Cortex of kidney (tissue), 1 donor: ENCODE measurements around the gene DNAJC1.
"Not testable (repeated sequence)": the region's sequence is repeated elsewhere in the genome, so short reads cannot be mapped to it uniquely, and the experiment has no call there.

Experiments
- DNase-seq: peaks from one replicate; lab custom pipeline; 2025; lab: John Stamatoyannopoulos, UW

The DNAJC1 gene

GRCh38 chr10:21726601-21727225 lies 276.8 kb downstream of the DNAJC1 start:
- DNase-seq = no peak

- DNase-seq = no peak
These were observed 278.7 kb downstream of the DNAJC1 start for GRCh38 chr10:21724687-21725367.

- DNase-seq = no peak
These were observed 279.4 kb downstream of the DNAJC1 start for GRCh38 chr10:21724020-21724589.

DNA sequence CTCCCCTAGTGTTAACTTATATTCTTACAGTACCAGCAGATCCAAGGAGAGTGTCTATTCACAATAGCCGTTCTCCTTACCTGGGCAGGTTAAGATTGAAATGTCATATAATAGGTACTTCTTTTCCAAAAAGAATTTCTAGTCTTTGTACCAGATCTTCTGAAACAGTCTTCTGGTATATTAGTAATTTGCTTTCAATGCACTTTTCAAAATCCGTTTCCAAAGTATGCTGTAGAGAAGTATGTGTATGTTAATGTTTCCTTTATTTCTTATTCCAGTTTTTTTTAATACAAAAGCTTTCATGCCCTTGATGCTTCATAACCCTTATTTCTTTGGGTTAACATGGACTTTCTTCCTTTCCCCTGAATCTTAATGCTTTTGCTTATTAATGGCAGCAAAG lies 281.3 kb downstream of the DNAJC1 start:
- DNase-seq = no peak

DNA sequence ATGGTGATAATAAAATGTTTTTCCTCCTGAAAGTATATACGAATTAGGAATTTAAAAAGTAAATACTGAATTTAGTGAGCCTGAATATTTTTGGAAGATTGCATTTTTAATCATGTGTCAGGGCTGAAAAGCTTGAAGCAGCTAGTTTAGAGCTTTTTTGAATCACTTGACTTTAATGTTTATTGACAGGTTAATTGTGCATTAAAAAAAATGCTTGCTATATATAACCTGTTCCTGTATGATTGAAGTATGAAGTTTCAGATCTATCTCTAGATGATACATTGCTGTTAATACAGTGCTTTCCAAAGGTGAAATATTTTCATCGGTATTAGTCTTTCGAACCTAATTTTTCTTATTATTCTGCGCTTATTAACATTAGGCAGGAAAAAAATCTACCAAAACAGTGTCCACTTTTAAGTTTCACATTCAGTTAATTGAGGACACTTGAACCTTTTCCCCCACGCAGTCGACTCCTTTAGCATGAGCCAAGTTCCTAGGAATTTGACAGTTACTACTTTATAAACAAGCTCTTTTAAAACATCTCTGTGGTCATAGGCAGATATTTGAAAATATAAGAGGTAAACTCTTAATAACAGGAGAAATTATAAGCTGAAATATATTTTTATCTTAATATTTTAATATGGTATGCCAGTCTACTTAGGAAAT lies 282.4 kb downstream of the DNAJC1 start:
- no peak for DNase-seq

DNA sequence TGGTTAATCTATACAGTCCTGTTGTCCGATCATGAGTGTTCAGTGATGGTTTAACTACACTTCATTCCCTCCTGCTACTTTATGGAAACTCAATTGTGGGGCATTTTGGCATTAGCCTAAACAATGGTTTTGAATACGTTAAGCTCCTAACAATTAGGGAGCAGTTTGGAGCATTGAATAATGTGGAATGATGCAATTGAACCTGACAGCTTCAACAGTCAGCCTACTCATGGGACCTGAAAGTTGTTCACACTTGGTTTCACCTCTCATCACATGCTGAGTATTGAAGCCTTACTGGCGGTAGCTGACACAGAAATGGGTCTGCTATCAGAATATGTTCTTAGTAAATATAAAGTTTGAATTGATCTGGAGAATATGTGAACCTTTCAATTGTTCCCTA lies 283.4 kb downstream of the DNAJC1 start:
- DNase-seq = no peak

DNA sequence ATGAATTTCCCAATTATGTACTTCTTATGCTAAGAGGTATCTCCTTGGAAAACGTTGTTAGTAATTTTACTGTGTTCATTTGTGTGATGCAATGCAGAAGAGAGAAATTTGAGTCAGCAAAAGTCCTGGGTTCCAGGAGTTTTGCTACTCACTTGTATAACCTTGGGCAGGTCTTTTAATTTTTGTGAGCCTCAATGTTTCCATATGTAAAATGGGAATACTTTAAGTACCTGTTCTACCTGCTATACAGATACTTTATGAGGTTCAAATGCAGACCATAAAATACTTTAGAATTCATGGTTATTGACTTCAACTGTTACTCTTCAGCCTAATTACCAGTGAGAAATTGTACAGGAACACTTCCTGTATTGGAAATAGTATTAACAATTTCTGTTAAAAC lies 284.0 kb downstream of the DNAJC1 start:
- DNase-seq = no peak

DNA sequence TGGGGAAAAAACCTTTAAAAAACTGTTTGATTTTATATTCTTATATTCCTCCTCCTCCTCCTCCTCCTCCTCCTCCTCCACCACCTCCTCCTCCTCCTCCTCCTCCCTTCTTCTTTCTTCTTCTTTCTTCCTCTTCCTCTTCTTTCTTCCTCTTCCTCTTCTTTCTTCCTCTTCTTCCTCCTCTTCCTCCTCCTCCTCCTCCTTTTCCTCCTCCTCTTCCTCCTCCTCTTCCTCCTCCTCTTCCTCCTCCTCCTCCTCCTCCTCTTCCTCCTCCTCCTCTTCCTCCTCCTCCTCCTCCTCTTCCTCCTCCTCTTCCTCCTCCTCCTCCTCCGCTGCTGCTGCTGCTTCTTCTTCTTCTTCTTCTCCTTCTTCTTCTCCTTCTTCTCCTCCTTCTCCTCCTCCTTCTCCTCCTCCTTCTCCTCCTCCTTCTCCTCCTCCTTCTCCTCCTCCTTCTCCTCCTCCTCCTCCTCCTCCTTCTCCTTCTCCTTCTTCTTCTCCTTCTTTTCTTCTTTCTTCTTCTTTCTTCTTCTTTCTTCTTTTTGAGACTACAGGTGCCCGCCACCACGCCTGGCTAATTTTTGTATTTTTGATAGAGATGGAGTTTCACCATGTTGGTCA lies 286.0 kb downstream of the DNAJC1 start:
- DNase-seq = not testable (repeated sequence)

- DNase-seq = no peak
These were observed 287.9 kb downstream of the DNAJC1 start for GRCh38 chr10:21715531-21716195.

- DNase-seq = no peak
These were observed 290.6 kb downstream of the DNAJC1 start for GRCh38 chr10:21712975-21713374.

- no peak for DNase-seq
These were observed 296.0 kb downstream of the DNAJC1 start for GRCh38 chr10:21707498-21707897.
